Limb (tissue), 2 donors: Measurements from ENCODE around the gene PRMT9.

ENCODE experiments used
- DNase-seq, 2 donors: peaks; one replicate each; pipeline ENCODE4 v3.0.0-alpha.2; 2016; ENCODE audit errors: extremely low spot score in 2 of 2

PRMT9 gene

DNA sequence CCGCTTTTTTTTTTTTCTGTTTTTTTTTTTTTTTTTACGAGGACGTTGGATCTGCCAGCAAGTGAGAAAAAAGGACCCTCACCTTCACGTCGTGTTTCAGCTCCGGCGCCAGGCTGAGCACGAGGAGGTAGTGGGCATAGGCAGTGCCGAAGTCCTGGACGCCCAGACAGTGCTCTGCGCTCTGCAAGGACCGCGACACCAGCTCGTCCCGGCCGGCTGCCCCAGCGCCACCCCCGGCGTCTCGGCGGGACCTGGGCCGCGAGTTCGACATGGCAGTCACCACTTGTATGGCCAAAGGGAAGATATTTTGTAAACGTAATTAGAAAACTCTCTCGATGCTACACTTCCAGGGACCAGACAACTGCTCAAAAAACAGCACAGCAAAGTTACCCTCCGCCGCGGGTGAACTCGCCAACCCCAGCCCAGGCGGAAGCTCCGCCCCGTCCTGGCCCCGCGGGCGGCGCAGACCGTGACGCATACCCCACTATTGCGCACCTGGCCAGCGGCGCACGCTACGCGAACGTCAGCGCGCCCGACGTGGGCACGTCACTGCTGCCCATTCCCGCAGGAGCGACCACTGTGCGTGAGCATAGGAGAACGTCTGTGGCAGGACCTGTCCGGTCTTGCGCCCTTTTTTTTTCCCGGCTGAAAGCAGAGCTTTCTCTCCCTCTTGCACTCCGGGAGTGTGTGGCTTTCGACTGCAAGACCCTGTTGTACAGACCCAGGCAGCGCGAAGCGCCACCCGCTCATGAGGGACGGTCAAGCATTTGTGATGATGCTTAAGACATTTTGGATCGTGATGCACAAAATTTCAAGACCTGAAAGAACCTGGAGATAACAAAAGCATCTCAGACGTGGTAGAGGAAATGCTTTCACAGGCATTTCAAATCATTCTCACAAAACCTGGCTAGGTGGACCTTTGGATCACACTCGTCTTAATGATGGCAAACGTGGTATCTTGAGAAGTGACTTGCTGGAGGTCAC is at the start of gene PRMT9:
Gene PRMT9, minus strand, starts transcription at position 447 of the 984 bp plus-strand sequence. Its CDS starts 176 bp downstream, at position 271.
- peak; percentile 86 to 94 for DNase-seq

DNA sequence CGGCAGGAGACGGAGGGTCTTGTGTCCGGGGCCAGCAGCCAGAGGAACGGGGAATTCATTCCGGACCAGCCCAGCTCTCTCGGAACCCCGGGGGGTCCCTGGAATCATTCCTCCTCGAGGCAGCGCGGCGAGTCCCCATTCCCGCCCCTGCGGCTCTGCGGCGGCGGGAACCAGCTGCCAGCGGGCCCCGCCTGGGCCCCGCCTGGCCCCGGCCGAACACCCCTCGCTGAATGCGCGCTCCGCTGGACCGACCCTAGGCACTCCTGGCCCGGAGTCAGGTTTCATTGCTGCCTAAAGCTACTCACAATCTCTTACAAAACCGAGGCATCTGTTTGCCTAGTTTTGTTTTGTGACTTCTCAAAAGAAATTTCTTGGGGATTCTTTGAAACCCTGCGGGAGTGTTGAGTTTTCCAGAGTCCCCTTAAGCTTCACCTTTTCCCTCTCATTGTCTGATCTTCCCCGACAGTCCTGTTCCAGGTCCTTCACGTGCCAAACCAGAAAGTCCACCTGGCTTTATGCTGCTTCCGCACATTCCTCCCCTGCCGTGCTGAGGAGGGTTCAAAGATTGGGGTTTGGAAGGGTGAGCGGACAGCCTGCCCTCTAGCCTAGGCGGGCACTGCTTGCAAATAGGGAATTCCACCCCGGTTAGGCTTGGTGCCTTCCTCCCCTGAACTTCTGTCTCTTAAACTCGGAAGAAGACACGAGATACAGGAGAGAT is 48.7 kb upstream of the PRMT9 start:
- peak; percentile 31 to 74 for DNase-seq

DNA sequence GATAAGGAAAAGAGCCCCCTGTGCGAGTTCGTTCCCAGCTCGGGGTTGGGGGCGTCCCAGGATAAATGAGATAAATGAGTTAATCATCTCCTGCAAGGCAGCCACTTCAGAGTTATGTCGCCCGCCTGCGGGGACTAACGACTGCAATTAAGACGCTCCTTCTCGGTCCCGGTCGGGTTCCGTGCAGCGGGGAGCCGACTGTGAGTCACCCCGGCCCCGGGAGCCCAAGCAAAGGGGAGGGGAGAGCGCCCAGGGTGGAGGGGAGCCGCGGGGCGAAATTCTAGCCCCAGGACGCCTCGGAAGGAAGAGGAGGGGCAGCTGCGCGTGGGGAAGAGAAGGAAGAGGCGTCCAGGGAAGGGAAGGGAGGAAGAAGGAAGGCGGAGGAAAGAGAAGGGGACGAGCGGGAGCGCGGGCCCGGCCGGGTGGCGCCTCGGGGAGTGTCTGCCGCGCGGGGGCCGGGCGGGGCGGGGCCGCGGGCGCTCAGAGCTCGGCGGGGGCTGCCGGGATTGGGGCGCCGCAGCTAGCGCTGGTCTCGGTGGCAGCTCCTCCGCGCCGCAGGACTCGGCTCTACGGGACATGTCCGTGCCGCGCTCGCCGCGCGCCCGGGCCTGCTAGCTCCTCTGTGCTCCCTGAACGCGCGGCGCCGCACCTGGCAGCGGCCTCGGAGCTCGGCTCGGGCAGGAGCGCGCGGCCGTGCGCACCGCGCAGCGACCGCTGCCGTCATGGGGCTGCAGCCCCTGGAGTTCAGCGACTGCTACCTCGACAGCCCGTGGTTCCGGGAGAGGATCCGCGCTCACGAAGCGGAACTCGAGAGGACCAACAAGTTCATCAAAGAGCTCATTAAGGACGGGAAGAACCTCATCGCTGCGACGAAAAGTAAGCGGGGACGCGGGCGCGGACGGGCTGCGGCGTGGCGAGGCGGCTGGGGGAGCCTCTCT is 47.9 kb upstream of the PRMT9 start, which contains the start of gene ARHGAP10:
Gene ARHGAP10, plus strand, starts transcription at position 509 of the 938 bp plus-strand sequence. Its CDS starts 214 bp downstream, at position 723.
- DNase-seq: peak; percentile 76 to 80

DNA sequence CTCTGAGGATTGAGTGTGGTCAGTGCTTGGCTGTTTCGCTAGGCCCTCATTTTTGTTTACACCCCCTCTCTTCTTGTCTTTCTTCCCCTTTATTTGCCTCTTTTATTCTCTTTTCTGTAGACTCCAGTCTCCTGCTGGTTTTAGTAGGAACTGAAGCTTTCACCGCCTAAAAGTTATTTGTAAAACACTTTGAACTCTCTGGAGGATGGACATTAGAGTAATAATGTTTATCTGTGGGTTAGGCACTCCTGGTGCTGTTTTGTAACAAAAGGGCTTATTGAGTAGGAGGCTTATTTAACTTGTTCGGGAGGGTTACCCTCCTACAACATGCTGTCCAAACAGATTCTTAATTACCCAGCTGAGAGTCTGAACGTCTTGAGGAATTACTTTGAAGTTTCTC is 46.4 kb upstream of the PRMT9 start:
- no peak for DNase-seq

DNA sequence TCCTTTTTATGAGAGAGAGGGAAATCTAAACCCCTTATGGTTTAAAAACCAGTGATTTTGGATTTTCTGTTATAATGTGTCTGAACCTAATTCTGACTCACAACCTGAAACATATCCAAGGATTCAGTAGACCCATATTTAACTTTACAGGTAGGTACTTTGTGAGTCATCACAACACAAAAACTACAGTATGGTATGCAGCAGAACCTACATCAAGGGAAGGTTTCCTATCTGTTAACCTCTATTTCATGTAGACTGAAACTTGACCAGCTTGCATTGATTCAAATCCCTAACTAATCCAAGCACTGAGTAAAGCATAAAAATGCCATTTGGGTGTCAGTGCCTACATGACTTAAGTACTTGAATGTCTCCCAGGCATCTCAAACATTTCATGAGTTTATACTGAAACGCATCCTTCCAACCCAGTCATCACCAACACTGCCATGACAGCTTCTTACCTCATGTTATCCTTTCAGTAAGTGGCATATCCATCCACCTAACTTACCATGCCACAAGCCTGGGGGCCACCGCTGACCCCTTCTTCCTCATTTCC is 43.6 kb upstream of the PRMT9 start:
- DNase-seq: no peak

DNA sequence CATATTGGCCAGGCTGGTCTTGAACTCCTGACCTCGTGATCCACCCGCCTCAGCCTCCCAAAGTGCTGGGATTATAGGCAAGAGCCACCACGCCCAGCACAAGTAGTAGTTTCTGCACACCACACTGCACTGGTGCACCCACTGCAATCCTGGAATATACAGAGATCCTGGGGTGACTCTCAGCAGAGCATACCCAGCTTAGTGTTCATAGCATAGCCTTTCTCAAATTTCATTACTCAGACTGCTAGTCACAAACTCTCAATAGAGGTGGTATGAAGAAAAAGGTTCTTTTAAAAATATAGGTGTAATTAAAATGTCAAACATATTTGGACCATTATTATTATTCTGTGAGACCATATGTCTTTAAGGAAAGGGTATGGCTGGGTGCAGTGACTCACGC is 41.7 kb upstream of the PRMT9 start:
- DNase-seq: no peak

DNA sequence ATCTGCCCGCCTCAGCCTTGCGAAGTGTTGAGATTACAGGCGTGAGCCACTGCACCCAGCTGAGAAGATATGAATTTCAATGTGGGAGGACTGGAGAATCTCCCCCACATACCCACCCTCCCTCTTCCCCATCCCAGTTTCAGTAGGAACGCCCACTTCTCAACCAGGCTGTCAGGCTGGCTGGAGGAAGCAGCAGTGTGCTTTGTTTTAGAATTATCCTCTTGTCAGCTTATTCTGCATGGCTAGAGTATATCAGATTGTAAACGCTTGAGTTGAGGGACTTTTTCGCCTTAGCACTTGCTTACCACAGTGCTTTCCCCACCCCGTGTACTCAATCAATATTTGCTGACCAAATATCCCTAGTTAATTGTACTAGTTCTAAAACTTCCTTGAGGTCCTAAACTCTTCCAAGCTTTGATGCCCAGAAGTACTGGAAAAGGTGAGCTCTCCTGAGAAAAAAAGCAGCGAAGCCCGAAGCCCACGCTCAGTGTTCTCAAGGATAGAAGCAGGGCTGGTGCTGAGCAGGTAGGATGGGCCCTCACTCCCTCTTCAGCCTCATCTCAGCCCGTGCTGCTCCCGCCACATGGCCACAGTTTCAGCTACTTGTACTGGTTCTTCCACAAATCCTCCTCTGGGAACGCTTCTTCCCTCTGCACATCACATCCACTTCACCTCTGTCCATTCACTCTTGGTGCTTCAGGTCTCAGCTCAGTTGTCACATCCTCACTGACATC is 40.7 kb upstream of the PRMT9 start:
- no peak for DNase-seq

DNA sequence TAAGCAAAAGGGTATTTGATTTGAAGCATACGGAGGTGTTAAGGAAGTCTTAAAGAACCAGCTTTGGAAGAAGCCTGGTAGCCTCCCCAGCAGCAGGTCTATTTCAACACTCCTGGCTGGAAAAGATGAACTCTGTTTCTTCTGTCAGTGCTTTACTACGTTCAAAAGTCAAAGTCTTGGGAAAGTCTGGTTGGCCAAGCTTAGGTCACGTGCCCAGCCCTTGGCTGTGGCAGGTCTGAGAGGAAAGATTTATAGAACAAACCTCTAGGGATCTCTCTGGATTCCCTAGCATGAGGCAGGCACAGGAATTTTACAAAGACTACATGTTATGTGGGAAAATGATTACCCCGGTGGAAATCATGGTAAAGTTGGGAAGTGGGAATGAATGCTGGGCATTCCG is 39.4 kb upstream of the PRMT9 start:
- no peak for DNase-seq

DNA sequence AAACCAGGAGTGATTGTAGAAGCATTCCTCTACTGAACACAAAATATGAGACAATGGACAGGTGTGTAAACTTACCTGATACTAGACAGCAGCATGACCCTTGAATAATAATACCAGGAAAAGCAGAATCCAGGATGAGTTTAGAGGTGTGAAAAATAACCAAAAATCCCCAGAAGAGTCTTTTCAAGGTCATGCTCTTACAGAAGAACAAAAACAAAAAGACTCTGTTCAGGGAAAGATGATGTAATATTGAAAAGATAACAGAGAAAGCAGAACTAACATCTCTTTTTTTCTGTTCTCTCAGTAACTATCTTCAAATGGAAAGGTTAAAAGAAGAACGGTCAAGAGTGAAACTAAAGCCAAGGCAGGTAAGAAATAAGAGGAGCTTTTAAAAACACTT is 33.9 kb upstream of the PRMT9 start:
- no peak for DNase-seq

DNA sequence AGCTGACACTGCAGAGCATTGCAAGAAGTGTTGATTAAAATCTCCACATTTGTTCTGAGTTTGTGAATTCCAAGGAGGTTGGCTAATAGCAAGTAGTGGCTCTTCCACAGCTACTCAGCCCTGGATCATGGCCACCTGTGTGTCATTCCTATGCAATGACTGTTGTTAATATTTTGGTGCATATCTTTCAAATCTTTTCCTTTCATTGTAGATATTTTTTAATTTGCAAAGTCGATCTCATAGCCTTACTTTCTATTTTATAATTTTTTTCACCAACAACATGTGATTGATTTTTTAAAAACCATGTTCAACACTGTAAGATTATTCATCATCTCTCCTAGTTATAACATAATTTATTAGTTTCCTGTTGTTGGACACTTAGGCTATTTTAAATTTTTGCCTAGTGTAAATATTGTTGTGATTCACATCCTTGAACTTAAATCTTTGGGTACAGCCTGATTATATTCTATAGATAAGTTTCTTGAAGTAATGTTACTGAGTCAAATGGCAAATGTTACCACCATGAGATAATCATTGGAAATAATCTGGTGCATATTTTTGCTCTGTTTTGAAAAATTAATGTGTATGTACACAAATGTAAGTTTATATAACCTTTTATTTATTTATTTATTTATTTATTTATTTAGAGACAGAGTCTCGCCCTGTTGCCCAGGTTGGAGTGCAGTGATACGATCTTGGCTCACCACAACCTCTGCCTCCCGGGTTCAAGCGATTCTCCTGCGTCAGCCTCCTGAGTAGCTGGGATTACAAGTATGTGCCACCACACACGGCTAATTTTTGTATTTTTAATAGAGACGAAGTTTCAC is 30.8 kb upstream of the PRMT9 start:
- no peak for DNase-seq

DNA sequence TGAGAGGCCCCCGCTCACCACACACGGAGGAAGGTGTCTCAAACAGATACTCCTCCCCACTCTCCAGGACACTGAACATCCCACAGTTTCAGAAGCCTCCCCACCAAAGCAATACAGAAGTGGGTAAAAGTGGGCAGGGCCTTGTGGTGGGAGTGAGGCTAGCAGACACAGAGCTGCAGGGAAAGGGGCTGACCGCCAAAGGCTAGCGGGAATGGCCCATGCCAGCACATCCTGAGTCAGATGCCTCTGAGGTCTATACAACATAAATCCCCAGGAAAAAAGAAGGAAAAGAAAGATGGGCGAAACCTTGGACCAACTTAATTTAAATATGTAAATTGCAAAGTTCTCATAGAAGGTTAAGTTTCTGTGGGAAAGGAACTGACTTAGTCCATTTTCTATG is 26.0 kb upstream of the PRMT9 start:
- DNase-seq: no peak

DNA sequence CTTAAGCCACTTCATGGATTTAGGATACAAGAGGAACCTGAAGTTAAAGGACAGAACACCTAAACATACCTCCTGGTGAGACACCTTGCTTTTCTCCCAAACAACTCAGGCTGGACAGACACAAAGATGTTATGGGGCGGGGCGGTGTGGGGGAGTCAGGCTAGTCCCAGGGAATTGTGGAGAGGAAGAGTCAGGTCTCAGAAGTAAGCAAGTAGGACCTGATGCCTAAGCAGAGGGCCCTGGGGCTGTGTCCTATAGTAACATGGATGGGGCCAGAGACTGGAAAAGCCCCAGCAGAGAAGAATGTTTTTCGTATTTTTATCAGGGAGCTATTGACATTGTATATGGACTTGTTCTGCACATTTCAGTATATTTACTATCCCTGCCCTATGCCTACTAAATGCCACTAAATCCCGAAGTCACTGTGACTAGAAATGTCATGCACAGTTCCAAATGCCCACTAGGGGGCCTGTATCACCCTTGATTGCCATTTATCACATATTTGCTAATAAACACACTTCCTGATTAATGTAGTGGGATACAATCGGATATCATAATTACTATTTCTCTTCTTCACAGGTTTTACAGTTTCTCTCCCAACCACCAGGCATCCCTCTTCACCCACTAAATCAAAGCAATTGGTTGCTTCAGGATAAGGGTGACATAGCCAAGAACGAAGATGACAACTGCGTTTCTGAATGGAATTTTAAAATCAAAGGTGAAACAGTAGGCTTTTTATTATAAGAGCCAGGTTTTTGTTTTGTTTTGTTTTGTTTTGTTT is 24.1 kb upstream of the PRMT9 start:
- peak; percentile 27 to 40 for DNase-seq

DNA sequence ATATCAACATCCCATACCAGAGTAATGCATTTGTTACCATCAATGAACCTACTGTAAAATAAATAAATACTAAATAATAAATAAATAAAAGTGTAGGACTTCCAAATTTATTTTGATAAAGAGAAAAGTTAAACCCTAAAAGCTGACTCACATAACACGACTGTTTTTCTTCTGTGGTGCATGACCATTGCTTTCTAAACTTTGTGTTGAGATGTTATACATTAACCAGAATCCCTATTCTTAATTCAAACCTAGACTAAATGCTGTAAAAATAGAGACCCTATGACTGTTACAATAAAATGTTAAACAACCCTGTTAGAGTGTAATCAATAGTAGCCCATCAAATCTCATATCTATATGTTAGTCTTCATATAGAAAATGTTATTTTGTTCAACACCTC is 20.9 kb upstream of the PRMT9 start:
- no peak for DNase-seq

DNA sequence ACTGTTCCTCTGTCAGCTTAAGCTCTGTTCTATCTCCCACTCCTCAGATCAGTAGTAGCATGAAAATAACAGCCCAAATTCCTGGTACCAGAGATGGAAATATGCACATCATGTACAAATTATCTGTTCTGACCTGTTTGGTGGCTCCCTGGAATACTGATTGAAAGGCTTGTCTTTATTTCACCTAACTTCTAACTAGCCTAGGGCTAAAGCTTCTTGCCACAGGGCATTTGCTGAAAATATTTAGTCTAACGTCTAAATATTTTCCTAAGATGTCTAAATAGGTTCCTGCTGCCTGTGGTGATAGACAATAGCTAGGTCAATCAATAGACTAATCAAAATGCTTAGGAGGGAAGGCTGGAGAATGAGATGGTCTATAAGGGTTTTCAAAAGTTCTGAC is 12.9 kb upstream of the PRMT9 start:
- no peak for DNase-seq

DNA sequence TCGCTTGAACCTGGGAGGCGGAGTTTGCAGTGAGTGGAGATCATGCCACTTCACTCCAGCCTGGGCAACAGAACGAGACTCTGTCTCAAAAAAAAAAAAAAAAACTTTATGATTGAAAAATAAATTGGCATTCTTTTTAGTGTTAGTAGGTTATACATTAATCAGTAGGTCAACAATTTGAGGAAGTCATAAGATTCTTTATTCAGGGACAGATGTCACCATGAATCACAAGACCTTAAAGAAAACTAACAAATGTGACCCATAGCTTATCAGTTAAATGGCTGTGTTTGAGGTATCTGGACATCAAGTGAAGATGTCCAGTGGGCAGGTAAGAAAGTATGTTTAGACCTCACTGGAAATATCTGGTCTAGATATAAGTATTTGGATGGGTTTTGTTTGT is 9.3 kb upstream of the PRMT9 start:
- no peak for DNase-seq

DNA sequence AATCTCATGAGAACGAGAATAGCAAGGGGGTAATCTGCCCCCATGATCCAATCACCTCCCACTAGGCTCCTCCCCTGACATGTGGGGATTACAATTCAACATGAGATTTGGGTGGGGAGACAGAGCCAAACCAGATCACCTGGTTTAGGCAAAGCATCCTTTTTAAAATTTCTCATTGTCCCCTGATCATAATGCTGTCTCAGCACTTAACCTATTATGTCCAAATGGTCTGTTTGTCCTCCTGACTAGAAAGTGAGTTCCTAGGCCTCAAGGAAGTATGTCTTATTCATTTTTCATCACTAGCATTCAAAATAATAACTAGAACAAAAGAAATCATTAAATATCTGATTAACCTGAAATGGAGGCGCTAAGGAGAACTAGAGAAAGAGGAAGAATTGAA is 7.9 kb upstream of the PRMT9 start:
- no peak for DNase-seq

DNA sequence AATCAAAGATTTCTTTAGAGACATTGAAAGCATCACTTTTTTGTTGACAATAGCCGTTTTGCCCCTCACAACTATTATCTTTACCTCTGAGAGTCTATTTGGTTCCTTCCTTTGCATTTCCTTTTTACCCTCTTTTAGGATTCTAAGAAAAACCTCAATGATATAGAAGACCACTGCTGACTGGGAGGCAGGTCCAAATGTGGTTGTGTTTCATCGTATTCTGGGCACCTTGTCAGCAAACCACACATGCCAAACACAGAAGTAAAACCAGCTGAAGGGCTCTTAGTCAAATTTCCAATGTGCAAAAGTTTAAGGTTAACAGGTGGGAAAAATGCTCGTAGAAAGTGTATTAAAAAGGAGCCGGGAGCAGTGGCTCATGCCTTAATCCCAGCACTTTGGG is 5.1 kb upstream of the PRMT9 start:
- no peak for DNase-seq

DNA sequence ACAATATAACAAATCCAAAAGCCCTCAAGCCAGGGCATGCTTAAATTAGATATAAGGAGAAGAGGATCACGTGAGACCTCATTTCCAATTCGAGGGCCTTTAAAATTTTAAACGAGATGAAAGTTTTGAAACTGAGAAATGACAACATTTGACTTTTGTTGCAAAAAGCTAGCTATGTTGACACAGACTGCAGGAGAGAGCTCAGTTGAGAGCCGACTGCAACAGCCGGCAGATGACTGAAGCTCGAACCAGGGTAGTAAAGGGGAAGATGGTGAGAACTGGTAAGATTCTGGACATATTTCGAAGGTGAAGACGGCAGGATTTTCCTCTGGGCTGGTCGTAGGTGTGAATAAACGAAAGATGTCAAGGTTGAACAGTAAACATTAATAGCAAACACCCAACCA is 773 bp downstream of the PRMT9 start:
- peak in 1 of 2 donors; percentile 46 for DNase-seq

DNA sequence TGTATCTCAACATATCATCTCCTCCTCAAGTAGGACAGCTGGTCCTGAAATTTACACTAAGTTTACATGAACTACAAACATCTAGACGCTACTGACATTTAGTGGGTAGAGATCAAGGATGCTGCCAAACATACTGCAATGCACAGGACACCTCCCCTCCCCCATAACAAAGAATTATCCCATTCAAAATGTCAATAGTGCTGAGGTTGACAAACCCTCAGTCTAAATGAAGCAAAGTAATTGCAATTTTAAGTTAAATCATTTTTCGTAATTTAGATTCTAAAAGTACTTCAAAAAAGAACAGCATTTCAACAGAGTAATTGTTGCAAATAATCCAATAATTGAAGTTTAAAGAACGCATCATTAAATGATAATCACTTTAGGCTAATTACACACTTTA is 1.2 kb downstream of the PRMT9 start:
- DNase-seq: no peak
